AG10803 (cell line): ENCODE measurements around the gene ZDHHC14.

ENCODE experiments used
- DNase-seq: peaks from one replicate; pipeline ENCODE4 v3.0.0; 2010; ENCODE audit warnings: low read depth
- H3K4me3 ChIP-seq: 2 replicates; pipeline ENCODE4 v1.5.1; 2011; ENCODE audit warnings: mild to moderate bottlenecking, low read length, control low read depth
- CTCF ChIP-seq: conservative IDR thresholded peaks from 2 replicates; pipeline ENCODE4 v1.5.1; 2011; ENCODE audit warnings: mild to moderate bottlenecking, low read length, control low read depth, inconsistent platforms

ZDHHC14 gene

GRCh38 chr6:157604816-157605215 is 223.8 kb downstream of the ZDHHC14 start:
- no peak for TF ChIP-seq CTCF
- DNase-seq: peak; percentile 42

GRCh38 chr6:157605484-157605883 is 224.5 kb downstream of the ZDHHC14 start:
- no peak overlapping the region for H3K4me3 ChIP-seq
- TF ChIP-seq CTCF: no peak; the same call in 1 of the 2 replicates
- DNase-seq: no peak

More at GRCh38 chr6:157604816-157605215, 223.8 kb downstream of the ZDHHC14 start:
- no peak overlapping the region for H3K4me3 ChIP-seq

- TF ChIP-seq CTCF: no peak
- H3K4me3 ChIP-seq: no peak overlapping the region
- no peak for DNase-seq
Observed at GRCh38 chr6:157606516-157606915, 225.5 kb downstream of the ZDHHC14 start.

GRCh38 chr6:157607317-157608109 is 226.5 kb downstream of the ZDHHC14 start:
- no peak for DNase-seq
- H3K4me3 ChIP-seq: no peak overlapping the region
- no peak for TF ChIP-seq CTCF

GRCh38 chr6:157608221-157609075 is 227.5 kb downstream of the ZDHHC14 start:
- no peak for DNase-seq
- no peak for TF ChIP-seq CTCF
- H3K4me3 ChIP-seq: no peak overlapping the region

GRCh38 chr6:157609117-157609516 is 228.1 kb downstream of the ZDHHC14 start:
- DNase-seq: no peak
- TF ChIP-seq CTCF: no peak
- H3K4me3 ChIP-seq: no peak overlapping the region

- DNase-seq: no peak
- TF ChIP-seq CTCF: no peak
- no peak overlapping the region for H3K4me3 ChIP-seq
Observed at GRCh38 chr6:157609556-157609955, 228.6 kb downstream of the ZDHHC14 start.
